Peyer's patch (tissue), 4 donors: Measurements from ENCODE around the gene LRRC8E.

Source experiments
- POLR2A ChIP-seq, 2 donors: fragments of 450-650 bp; IDR thresholded peaks; one replicate each; pipeline ENCODE4 v1.5.1; 2017; ENCODE audit warnings: antibody characterized with exemption in 2 of 2, mild to moderate bottlenecking in 2 of 2, moderate library complexity in 2 of 2
- TF ChIP-seq, protein P1 (sequence below), 6 experiments: fragments of 450-650 bp in 4 of 6; fragments of 200-600 bp in 2 of 6; sonication (generic) in 1 of 6; IDR thresholded peaks; one replicate each; pipeline ENCODE4 v1.5.1; 2017 to 2019; ENCODE audit warnings: antibody characterized with exemption in 6 of 6, mild to moderate bottlenecking in 3 of 6, moderate library complexity in 1 of 6

DNA sequence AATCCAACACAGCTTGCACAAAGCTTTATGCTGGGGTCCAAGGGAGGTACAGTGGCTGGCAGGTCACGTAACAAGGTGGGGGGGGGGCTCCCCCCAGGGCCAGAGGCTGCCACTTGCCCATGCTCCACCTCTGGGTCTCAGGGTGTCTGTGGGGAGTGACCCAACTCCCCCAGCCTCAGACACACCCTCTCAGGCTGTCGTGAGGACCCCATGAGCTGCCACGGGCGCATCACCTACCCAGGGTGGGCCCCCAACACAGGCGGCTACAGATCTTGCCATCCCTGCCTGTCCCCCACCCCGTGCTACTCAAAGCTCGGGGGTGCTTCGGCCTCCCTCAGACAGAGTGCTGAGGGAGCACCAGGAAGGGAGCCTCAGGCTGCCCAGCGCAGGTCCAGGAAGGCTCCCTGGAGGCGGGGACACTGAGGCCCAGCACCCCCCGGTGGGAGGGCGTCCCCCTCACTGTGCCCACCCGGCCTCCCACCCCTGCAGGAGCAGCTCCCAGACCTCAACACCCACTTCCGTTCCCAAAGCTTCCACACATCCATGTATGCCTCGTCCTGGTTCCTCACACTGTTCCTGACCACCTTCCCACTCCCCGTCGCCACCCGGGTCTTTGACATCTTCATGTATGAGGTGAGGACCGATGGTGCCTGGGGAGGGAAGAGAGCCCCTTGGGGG lies 37.2 kb upstream of the LRRC8E start:
- TF ChIP-seq, protein P1, sequence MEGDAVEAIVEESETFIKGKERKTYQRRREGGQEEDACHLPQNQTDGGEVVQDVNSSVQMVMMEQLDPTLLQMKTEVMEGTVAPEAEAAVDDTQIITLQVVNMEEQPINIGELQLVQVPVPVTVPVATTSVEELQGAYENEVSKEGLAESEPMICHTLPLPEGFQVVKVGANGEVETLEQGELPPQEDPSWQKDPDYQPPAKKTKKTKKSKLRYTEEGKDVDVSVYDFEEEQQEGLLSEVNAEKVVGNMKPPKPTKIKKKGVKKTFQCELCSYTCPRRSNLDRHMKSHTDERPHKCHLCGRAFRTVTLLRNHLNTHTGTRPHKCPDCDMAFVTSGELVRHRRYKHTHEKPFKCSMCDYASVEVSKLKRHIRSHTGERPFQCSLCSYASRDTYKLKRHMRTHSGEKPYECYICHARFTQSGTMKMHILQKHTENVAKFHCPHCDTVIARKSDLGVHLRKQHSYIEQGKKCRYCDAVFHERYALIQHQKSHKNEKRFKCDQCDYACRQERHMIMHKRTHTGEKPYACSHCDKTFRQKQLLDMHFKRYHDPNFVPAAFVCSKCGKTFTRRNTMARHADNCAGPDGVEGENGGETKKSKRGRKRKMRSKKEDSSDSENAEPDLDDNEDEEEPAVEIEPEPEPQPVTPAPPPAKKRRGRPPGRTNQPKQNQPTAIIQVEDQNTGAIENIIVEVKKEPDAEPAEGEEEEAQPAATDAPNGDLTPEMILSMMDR (IDR thresholded peaks at IDR 0.05), result no peak
- TF ChIP-seq POLR2A (IDR thresholded peaks at IDR 0.05), result no peak
